Tibial nerve (tissue), 4 donors: ENCODE results near the gene RCC1.
"Not testable (repeated sequence)": the region's sequence is repeated elsewhere in the genome, so short reads cannot be mapped to it uniquely, and the experiment has no call there.

Experiments
- EP300 ChIP-seq, 2 donors: sonication (generic); formaldehyde crosslinking; IDR thresholded peaks; one replicate each; pipeline ENCODE4 v1.6.1; 2017; ENCODE audit warnings: antibody characterized with exemption in 2 of 2, mild to moderate bottlenecking in 1 of 2
- POLR2A ChIP-seq, 2 donors: fragments of 450-650 bp; IDR thresholded peaks; one replicate each; pipeline ENCODE4 v1.6.1; 2017; ENCODE audit warnings: antibody characterized with exemption in 2 of 2, mild to moderate bottlenecking in 2 of 2, moderate library complexity in 2 of 2
- TF ChIP-seq, protein P1 (sequence below), 5 experiments: fragments of 200-600 bp in 3 of 5; fragments of 450-650 bp in 2 of 5; sonication (generic) in 3 of 5; IDR thresholded peaks; one replicate each; pipeline ENCODE4 v1.5.1; 2016 to 2019; ENCODE audit warnings: antibody characterized with exemption in 5 of 5, mild to moderate bottlenecking in 3 of 5, moderate library complexity in 2 of 5

- TF ChIP-seq, protein P1, sequence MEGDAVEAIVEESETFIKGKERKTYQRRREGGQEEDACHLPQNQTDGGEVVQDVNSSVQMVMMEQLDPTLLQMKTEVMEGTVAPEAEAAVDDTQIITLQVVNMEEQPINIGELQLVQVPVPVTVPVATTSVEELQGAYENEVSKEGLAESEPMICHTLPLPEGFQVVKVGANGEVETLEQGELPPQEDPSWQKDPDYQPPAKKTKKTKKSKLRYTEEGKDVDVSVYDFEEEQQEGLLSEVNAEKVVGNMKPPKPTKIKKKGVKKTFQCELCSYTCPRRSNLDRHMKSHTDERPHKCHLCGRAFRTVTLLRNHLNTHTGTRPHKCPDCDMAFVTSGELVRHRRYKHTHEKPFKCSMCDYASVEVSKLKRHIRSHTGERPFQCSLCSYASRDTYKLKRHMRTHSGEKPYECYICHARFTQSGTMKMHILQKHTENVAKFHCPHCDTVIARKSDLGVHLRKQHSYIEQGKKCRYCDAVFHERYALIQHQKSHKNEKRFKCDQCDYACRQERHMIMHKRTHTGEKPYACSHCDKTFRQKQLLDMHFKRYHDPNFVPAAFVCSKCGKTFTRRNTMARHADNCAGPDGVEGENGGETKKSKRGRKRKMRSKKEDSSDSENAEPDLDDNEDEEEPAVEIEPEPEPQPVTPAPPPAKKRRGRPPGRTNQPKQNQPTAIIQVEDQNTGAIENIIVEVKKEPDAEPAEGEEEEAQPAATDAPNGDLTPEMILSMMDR (IDR thresholded peaks at IDR 0.05), result not testable (repeated sequence)
- not testable (repeated sequence) for TF ChIP-seq POLR2A, EP300 (IDR thresholded peaks at IDR 0.05)
Measured at GRCh38 chr1:28514445-28514933, 8.6 kb downstream of the RCC1 start.
